HG02943 (cell line): ENCODE results near the gene SHROOM1.

ENCODE experiments used
- ATAC-seq: cut with Tn5 transposase; IDR thresholded peaks from one replicate; pipeline ENCODE4 v1.9.1; 2021; ENCODE audit warnings: mild to moderate bottlenecking, low read depth, moderate library complexity; ENCODE audit not compliant: unreplicated experiment

SHROOM1 gene

GRCh38 chr5:132778856-132779255 is 51.6 kb downstream of the SHROOM1 start:
- no peak for ATAC-seq

DNA sequence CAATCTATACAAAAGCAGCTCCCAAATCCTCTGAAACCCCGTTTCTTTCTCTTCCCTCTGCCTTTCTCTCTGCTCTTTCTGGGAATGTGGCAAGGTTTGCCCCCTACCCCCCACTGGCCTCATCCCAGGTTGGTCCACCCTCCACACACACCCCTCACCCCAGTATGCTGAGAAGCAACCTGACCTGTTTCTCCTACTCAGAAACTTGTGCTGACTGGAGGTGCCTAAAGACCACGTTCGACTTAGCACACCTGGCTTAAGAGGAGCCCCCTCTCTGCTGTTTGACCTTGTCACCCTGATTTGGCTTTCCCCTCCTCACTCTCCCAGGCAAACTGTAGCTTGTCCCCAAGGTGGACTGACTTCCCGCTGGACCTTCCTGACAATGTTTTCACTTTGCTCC is 52.3 kb downstream of the SHROOM1 start:
- no peak for ATAC-seq

- peak; percentile 53 for ATAC-seq
These were observed 53.0 kb downstream of the SHROOM1 start, which contains the start of gene SEPTIN8 for GRCh38 chr5:132777209-132778069. SEPTIN8 (minus strand) TSS chr5:132777239; CDS start chr5:132777137, 102 bp downstream.

- no peak for ATAC-seq
These were observed 53.6 kb downstream of the SHROOM1 start for GRCh38 chr5:132776938-132777208.

DNA sequence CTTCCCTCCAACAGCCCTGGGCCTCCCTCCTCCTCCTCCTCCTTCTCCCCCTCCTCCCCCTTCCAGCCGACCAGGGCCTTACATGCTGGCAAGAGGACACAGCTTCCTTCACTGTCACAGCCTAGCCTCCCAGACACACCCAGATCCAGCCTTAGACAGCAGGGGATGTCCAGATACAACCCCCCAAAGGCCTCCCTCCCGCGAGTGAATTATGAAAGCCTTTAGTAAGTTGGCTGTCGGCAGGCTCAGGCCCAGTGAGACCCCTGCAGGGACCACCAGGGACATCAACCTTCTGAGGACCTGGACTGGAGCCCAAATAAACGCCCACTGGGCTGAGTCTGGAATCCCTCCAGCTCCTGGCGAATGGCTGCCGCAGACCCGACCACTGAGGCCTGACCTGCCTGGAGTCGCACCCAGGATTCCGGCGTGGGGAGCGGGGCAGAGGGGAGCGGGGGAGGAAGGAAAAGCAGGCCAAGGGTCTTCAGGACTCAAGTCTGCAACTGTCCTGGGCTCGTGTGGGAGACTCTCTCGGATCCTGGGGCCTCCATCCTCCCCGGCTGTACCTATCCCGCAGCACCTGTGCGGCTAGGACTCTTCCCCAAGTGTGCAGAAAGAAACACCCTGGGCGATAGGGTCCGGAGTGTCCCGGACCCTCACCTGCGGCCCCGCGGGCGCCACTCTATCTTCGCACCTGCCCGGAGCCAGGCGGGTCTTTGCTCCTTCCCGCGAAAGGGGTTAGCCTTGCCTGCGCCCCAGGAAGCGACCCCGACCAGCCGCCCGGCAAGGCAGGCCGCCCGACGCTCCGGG is 54.1 kb downstream of the SHROOM1 start:
- peak; percentile 36 for ATAC-seq

DNA sequence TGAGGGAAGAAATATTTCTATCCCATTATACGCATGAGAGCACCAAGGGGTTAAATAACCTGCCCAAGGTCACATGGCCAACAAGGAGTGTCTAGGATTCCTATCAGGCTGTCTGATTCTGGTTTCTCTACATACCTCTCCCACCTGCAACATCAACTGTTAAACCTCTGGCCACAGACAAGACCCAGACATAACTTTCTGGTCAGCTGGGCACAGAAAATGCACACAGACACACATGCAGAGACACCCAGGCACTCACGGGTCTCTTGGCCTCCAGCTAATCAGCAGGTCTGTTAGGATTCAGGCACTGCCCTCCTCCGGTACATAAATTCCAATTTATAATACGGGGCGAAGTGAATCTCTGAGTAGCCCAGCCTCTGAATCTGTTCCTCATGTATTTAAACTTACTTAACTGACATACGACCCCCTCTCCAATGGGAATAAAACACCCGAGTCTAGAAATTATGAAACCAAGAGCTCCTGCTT is 54.9 kb downstream of the SHROOM1 start:
- ATAC-seq: no peak

GRCh38 chr5:132774896-132775295 is 55.6 kb downstream of the SHROOM1 start:
- no peak for ATAC-seq

- ATAC-seq: no peak
These were observed 56.0 kb downstream of the SHROOM1 start for GRCh38 chr5:132774406-132774805.

- no peak for ATAC-seq
These were observed 56.7 kb downstream of the SHROOM1 start for GRCh38 chr5:132773601-132774355.

GRCh38 chr5:132773114-132773513 is 57.3 kb downstream of the SHROOM1 start:
- ATAC-seq: no peak

DNA sequence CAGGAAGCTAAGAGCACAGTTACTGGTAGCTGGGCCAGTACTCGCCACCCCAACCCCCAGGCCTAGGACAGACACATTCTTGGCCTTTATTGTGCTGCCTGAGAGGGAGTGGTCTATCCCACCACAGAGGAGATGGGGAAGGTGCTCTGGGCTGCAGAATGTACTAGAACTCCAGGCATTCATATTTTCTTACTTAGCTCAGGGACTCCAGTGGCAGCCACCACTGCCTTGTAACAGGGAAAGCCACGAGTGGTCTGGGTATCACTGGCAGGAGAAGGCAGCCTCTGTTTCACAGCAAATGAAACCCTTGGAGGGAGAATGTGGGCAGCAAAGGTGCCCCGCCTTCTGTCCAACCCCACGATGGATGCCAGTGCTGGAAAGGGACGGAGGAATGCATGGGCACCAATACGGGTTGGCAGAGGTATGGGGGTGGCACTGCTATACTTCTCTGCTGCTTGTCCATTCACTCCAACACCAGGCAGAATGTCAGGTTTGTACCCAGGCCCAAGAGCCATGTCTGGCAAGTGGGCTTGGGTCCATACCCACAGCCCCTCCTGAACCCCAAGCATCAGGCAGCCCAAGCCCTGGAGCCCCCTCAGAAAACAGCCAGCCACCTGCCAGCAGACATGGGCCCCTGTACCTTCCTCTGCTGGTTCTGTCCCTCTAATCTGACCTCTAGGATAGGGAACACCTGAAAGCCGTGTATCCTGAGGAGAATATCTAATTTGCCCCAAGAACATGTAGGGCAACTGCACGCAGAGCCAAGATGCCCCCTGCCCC is 58.0 kb downstream of the SHROOM1 start:
- no peak for ATAC-seq
